GM12801 (cell line): Measurements from ENCODE around the gene MCM9.

Experiments used
- TF ChIP-seq, protein P1 (sequence below): IDR thresholded peaks from one replicate; pipeline ENCODE4 v1.5.1; 2011; ENCODE audit warnings: control low read depth; ENCODE audit not compliant: insufficient read length; ENCODE audit errors: extremely low read depth

MCM9 gene

DNA sequence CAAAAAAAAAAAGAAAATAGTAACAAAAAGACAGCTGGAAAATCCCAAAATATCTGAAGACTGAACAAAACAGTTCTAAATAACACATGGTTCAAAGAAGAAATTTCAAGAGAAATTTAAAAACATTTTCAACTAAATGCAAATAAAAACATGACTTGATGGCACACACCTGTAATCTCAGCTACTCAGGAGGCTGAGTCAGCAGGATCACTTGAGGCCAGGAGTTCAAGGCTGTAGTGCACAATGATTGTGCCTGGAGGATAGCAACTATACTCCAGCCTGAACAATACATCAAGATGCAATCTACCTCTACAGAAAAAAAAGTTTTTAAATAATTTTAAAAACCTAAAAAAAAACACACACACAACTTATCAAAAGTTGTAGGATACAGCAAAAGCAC, 62.6 kb downstream of the MCM9 start:
- TF ChIP-seq, protein P1, sequence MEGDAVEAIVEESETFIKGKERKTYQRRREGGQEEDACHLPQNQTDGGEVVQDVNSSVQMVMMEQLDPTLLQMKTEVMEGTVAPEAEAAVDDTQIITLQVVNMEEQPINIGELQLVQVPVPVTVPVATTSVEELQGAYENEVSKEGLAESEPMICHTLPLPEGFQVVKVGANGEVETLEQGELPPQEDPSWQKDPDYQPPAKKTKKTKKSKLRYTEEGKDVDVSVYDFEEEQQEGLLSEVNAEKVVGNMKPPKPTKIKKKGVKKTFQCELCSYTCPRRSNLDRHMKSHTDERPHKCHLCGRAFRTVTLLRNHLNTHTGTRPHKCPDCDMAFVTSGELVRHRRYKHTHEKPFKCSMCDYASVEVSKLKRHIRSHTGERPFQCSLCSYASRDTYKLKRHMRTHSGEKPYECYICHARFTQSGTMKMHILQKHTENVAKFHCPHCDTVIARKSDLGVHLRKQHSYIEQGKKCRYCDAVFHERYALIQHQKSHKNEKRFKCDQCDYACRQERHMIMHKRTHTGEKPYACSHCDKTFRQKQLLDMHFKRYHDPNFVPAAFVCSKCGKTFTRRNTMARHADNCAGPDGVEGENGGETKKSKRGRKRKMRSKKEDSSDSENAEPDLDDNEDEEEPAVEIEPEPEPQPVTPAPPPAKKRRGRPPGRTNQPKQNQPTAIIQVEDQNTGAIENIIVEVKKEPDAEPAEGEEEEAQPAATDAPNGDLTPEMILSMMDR: no peak

DNA sequence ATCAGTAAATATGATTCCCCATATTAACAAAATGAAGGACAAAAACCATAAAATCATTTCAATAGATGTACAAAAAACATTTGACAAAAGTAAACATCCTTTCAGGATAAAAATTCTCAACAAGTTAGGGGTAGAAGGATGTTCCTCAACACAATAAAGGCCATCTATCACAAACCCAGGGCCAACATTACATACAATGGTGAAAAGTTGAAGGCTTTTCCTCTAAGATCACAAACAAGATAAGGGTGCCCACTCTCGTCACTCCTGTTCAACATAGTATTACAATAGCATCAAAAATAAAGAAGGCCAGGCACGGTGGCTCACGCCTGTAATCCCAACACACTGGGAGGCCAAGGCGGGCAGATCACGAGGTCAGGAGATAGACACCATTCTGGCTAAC, 63.6 kb downstream of the MCM9 start:
- TF ChIP-seq, protein P1: no peak

DNA sequence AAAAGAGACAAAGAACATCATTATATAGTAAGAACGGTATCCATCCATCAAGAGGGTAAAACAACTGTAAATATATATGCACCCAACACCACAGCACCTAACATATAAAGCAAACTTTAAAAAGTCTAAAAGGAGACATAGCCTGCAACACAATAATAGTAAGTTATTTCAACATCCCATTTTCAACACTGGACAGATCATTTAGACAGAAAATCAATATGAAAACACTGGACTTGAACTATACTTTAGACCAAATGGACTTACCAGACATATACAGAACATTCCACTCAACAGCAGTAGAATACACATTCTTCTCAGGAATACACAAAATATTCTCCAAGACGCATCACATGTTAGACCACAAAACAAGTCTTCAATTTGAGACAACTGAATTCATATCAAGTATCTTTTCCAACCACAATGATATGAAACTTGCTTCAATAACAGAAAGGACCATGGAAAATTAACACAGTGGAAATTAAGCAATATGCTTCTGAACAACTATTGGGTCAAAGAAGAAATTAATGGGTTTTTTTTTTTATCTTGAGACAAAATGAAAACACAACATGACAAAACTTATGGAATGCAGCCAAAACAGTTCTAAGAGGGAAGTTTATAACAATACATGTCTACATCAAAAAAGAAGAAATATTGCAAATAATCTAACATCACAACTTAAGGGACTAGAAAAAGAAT, 64.9 kb downstream of the MCM9 start:
- TF ChIP-seq, protein P1: no peak

DNA sequence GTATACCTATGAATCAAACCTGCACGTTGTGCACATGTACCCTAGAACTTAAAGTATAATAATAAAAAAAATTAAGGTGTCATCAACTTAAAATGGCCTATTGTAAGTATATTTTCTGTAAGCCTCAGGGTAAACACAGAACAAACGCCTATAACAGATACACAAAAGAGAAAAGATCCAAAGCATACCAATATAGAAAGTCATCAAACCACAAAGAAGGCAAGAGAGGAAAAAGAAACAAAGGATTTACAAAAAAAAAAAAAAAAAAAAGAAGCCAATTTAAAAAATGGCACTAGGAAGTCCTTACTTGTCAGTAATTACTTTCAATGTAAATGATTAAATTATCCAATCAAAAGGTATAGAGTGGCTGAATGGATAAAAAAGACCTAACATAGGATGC, 65.6 kb downstream of the MCM9 start:
- TF ChIP-seq, protein P1: no peak

DNA sequence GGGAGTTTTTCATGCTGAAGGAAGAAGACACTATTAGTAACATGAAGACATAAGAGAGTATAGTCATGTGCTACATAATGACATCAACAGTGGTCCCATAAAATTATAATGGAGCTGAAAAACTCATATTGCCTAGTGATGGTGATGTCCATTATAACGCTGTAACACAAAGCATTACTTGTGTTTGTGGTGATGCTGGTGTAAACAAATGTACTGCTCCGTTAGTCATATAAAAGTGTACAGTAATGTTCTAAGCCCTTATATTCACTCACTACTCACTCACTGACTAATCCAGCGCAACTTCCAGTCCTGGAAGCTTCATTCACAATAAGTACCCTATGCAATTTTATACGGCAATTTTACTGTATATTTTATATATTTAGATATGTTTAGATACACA, 67.8 kb downstream of the MCM9 start:
- TF ChIP-seq, protein P1: no peak

DNA sequence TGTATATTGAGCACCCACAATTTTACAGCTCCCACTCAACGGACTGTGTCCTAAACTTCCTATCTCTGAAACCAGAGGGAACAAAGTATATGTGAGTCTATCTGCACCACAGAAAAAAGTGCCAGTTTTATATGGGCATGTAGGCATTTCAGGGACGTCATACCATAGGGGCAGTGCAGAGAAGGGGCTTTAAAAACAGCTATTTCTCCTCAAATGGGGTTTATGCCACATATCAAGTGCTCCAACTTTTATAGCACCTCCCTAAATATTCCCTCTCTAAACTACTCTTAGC, 69.9 kb downstream of the MCM9 start:
- TF ChIP-seq, protein P1: no peak

DNA sequence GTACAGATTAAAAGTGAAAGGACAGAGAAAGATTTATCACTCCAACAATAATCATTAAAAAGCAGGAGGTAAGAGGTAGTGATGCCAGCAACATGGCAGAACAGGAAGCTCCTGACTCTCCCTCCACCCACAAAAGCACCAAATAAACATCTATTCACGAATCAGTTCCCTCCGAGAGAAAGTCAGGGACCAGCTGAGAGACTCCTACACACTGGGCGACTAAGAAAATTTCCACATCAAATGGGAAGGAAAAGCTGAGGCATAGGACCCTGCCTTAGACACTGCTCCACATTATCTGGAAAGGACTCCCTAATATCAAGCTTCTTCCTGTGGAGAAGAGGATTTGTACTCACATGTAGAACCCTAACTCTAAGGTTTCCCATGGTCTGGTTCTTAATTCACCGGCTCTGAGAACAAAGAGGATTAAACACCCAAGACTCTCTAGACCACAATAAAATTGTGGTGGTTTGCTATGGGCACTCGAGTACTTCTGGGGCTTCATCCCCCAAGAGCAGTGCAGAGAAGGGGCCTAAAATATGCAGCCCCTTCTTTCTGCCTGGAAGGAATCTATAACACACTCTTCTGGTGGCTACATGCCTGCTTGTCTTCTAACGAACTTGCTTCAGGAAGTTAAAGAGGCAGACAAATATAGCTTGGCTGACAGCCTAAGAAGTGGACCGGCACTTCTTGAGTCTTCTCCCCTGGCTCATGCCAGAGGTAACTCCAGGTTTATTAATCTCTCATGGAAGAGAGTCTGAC, 70.4 kb downstream of the MCM9 start:
- TF ChIP-seq, protein P1: no peak
